ENCODE data around the gene CEP63. TPM values are rescaled to one million over a fixed set of nuclear protein-coding genes. Genes with fewer than 3 reads are reported as not detected.

The CEP63 gene
- total and polyA plus RNA-seq, 2 of the 8 experiments (the other 6 are each of a cell fraction or from before 2014, with no cell fraction given) = 5.3 to 18.2 TPM

DNA sequence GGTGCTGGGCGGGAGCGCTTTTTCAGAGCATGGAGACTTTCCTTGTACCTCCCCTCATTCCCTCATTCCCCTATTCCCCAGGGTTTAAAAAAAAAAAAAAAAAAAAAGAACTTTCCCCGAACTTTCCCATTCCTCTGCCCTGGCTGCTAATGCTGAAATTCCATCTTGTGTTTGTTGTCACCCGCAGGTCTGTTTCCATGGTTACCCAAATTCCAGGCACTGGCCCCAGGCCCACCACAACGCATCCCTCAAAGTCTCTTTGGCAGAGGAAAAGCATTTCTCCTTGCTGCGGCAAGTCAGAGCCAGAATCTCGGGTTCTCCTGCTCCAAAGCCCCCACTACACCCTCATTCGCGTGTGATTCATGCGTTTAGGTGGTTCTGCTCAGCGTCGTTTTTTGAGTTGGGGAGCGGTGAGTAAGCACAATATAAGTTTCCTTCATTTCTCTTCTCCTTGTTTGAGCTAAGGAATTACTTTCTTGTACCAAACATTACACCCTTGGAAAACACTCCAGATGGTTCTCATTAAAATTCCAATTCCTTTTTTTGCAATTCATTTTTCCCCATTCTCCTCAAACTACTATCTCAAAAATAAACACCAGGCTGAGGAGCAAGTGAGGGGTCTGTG lies 21.7 kb upstream of the CEP63 start (continued):
- TF ChIP-seq, protein P1, sequence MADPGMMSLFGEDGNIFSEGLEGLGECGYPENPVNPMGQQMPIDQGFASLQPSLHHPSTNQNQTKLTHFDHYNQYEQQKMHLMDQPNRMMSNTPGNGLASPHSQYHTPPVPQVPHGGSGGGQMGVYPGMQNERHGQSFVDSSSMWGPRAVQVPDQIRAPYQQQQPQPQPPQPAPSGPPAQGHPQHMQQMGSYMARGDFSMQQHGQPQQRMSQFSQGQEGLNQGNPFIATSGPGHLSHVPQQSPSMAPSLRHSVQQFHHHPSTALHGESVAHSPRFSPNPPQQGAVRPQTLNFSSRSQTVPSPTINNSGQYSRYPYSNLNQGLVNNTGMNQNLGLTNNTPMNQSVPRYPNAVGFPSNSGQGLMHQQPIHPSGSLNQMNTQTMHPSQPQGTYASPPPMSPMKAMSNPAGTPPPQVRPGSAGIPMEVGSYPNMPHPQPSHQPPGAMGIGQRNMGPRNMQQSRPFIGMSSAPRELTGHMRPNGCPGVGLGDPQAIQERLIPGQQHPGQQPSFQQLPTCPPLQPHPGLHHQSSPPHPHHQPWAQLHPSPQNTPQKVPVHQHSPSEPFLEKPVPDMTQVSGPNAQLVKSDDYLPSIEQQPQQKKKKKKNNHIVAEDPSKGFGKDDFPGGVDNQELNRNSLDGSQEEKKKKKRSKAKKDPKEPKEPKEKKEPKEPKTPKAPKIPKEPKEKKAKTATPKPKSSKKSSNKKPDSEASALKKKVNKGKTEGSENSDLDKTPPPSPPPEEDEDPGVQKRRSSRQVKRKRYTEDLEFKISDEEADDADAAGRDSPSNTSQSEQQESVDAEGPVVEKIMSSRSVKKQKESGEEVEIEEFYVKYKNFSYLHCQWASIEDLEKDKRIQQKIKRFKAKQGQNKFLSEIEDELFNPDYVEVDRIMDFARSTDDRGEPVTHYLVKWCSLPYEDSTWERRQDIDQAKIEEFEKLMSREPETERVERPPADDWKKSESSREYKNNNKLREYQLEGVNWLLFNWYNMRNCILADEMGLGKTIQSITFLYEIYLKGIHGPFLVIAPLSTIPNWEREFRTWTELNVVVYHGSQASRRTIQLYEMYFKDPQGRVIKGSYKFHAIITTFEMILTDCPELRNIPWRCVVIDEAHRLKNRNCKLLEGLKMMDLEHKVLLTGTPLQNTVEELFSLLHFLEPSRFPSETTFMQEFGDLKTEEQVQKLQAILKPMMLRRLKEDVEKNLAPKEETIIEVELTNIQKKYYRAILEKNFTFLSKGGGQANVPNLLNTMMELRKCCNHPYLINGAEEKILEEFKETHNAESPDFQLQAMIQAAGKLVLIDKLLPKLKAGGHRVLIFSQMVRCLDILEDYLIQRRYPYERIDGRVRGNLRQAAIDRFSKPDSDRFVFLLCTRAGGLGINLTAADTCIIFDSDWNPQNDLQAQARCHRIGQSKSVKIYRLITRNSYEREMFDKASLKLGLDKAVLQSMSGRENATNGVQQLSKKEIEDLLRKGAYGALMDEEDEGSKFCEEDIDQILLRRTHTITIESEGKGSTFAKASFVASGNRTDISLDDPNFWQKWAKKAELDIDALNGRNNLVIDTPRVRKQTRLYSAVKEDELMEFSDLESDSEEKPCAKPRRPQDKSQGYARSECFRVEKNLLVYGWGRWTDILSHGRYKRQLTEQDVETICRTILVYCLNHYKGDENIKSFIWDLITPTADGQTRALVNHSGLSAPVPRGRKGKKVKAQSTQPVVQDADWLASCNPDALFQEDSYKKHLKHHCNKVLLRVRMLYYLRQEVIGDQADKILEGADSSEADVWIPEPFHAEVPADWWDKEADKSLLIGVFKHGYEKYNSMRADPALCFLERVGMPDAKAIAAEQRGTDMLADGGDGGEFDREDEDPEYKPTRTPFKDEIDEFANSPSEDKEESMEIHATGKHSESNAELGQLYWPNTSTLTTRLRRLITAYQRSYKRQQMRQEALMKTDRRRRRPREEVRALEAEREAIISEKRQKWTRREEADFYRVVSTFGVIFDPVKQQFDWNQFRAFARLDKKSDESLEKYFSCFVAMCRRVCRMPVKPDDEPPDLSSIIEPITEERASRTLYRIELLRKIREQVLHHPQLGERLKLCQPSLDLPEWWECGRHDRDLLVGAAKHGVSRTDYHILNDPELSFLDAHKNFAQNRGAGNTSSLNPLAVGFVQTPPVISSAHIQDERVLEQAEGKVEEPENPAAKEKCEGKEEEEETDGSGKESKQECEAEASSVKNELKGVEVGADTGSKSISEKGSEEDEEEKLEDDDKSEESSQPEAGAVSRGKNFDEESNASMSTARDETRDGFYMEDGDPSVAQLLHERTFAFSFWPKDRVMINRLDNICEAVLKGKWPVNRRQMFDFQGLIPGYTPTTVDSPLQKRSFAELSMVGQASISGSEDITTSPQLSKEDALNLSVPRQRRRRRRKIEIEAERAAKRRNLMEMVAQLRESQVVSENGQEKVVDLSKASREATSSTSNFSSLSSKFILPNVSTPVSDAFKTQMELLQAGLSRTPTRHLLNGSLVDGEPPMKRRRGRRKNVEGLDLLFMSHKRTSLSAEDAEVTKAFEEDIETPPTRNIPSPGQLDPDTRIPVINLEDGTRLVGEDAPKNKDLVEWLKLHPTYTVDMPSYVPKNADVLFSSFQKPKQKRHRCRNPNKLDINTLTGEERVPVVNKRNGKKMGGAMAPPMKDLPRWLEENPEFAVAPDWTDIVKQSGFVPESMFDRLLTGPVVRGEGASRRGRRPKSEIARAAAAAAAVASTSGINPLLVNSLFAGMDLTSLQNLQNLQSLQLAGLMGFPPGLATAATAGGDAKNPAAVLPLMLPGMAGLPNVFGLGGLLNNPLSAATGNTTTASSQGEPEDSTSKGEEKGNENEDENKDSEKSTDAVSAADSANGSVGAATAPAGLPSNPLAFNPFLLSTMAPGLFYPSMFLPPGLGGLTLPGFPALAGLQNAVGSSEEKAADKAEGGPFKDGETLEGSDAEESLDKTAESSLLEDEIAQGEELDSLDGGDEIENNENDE (IDR thresholded peaks at IDR 0.05; ENCODE audit: insufficient replicate concordance, low read length) = peak; percentile 29
- TF ChIP-seq, protein P2, sequence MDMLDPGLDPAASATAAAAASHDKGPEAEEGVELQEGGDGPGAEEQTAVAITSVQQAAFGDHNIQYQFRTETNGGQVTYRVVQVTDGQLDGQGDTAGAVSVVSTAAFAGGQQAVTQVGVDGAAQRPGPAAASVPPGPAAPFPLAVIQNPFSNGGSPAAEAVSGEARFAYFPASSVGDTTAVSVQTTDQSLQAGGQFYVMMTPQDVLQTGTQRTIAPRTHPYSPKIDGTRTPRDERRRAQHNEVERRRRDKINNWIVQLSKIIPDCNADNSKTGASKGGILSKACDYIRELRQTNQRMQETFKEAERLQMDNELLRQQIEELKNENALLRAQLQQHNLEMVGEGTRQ (IDR thresholded peaks at IDR 0.05; ENCODE audit: low read length) = no peak
- TF ChIP-seq TBP (IDR thresholded peaks at IDR 0.05; ENCODE audit: low read depth, low read length) = peak; percentile 55; the same call in 1 of the 2 replicates
- TF ChIP-seq GABPA (IDR thresholded peaks at IDR 0.05; ENCODE audit: borderline replicate concordance, insufficient read depth, low read length) = no peak
- TF ChIP-seq, protein P3, sequence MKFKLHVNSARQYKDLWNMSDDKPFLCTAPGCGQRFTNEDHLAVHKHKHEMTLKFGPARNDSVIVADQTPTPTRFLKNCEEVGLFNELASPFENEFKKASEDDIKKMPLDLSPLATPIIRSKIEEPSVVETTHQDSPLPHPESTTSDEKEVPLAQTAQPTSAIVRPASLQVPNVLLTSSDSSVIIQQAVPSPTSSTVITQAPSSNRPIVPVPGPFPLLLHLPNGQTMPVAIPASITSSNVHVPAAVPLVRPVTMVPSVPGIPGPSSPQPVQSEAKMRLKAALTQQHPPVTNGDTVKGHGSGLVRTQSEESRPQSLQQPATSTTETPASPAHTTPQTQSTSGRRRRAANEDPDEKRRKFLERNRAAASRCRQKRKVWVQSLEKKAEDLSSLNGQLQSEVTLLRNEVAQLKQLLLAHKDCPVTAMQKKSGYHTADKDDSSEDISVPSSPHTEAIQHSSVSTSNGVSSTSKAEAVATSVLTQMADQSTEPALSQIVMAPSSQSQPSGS (IDR thresholded peaks at IDR 0.05; ENCODE audit: low read length) = no peak
- TF ChIP-seq POLR2A (IDR thresholded peaks at IDR 0.05; ENCODE audit: control extremely low read depth in 1 of 2, low read depth in 2 of 2, low read length in 2 of 2) = peak; percentile 68 to 89
- no peak for TF ChIP-seq CREB1 (IDR thresholded peaks at IDR 0.05)
- no peak for TF ChIP-seq NRF1 (IDR thresholded peaks at IDR 0.05; ENCODE audit: low read depth, low read length)

All from H1 (cell line).